ENCODE data around the gene MKI67. TPM values are rescaled to one million over a fixed set of nuclear protein-coding genes. Genes with fewer than 3 reads are reported as not detected.

MKI67 gene
- total and polyA plus RNA-seq, 4 donors: 0.03 to 4.2 (median 0.85) TPM

- intact Hi-C loops (cut with DNase I): no loop called here
These were observed 41.9 kb downstream of the MKI67 start for GRCh38 chr10:128084364-128084763.

GRCh38 chr10:128083191-128083895 lies 42.9 kb downstream of the MKI67 start:
- Histone ChIP-seq H3K9me3 (ENCODE audit: control insufficient read depth, low read length) (no peaks in the 10 kb centered on the region), H3K4me1 (ENCODE audit: control insufficient read depth in 1 of 2, insufficient read depth in 2 of 2, low read length in 2 of 2) (no peaks in the 10 kb centered on the region), H3K27ac (ENCODE audit: low read depth in 1 of 2, low read length in 2 of 2) (no peak overlapping the region), H3K27me3 (ENCODE audit: control insufficient read depth in 1 of 2, insufficient read depth in 2 of 2, low read length in 1 of 2) (no peaks in the 10 kb centered on the region), H3K36me3 (ENCODE audit: control insufficient read depth in 1 of 2, insufficient read depth in 2 of 2, low read length in 1 of 2) (peaks cover 1 to 2% of the 10 kb centered on the region in 2 donors), H3K4me3 (ENCODE audit: low read length in 2 of 2) (no peak overlapping the region)
- WGBS, 2 donors: 89 to 91% methylated on average over 15 of the region's 15 CpGs
- DNase-seq: no peak
- no peak for ATAC-seq (ENCODE audit: low FRiP score)
- intact Hi-C loops (cut with DNase I): no loop called here

More at GRCh38 chr10:128084364-128084763, 41.9 kb downstream of the MKI67 start:
- no peaks in the 10 kb centered on the region for H3K9me3 ChIP-seq (ENCODE audit: control insufficient read depth, low read length)
- H3K4me3 ChIP-seq (ENCODE audit: low read length in 2 of 2): no peak overlapping the region
- H3K27me3 ChIP-seq (ENCODE audit: control insufficient read depth in 1 of 2, insufficient read depth in 2 of 2, low read length in 1 of 2): no peaks in the 10 kb centered on the region
- peaks cover 1 to 2% of the 10 kb centered on the region in 2 donors for H3K36me3 ChIP-seq (ENCODE audit: control insufficient read depth in 1 of 2, insufficient read depth in 2 of 2, low read length in 1 of 2)
- no peak for DNase-seq
- no peak for ATAC-seq (ENCODE audit: low FRiP score)
- no peaks in the 10 kb centered on the region for H3K4me1 ChIP-seq (ENCODE audit: control insufficient read depth in 1 of 2, insufficient read depth in 2 of 2, low read length in 2 of 2)
- 92 to 94% methylated on average over 10 of the region's 10 CpGs for WGBS, 2 donors
- no peak overlapping the region for H3K27ac ChIP-seq (ENCODE audit: low read depth in 1 of 2, low read length in 2 of 2)

- Histone ChIP-seq H3K27me3 (ENCODE audit: control insufficient read depth in 1 of 2, insufficient read depth in 2 of 2, low read length in 1 of 2) (no peaks in the 10 kb centered on the region), H3K4me1 (ENCODE audit: control insufficient read depth in 1 of 2, insufficient read depth in 2 of 2, low read length in 2 of 2) (no peaks in the 10 kb centered on the region), H3K4me3 (ENCODE audit: low read length in 2 of 2) (no peak overlapping the region), H3K9me3 (ENCODE audit: control insufficient read depth, low read length) (no peaks in the 10 kb centered on the region), H3K36me3 (ENCODE audit: control insufficient read depth in 1 of 2, insufficient read depth in 2 of 2, low read length in 1 of 2) (peaks cover 1 to 2% of the 10 kb centered on the region in 2 donors), H3K27ac (ENCODE audit: low read depth in 1 of 2, low read length in 2 of 2) (no peak overlapping the region)
- WGBS, 2 donors: 23 to 30% methylated on average over 3 of the region's 3 CpGs
- intact Hi-C loops (cut with DNase I): no loop called here
- DNase-seq (no peak), ATAC-seq (ENCODE audit: low FRiP score) (no peak)
These were observed 44.5 kb downstream of the MKI67 start for GRCh38 chr10:128081720-128082119.

- intact Hi-C loops (cut with DNase I): no loop called here
- Histone ChIP-seq H3K4me3 (ENCODE audit: low read length in 2 of 2) (no peak overlapping the region), H3K27me3 (ENCODE audit: control insufficient read depth in 1 of 2, insufficient read depth in 2 of 2, low read length in 1 of 2) (no peaks in the 10 kb centered on the region), H3K36me3 (ENCODE audit: control insufficient read depth in 1 of 2, insufficient read depth in 2 of 2, low read length in 1 of 2) (peaks cover 1 to 2% of the 10 kb centered on the region in 2 donors), H3K27ac (ENCODE audit: low read depth in 1 of 2, low read length in 2 of 2) (no peak overlapping the region), H3K9me3 (ENCODE audit: control insufficient read depth, low read length) (no peaks in the 10 kb centered on the region), H3K4me1 (ENCODE audit: control insufficient read depth in 1 of 2, insufficient read depth in 2 of 2, low read length in 2 of 2) (no peaks in the 10 kb centered on the region)
- 80 to 85% methylated on average over 4 of the region's 4 CpGs for WGBS, 2 donors
- ATAC-seq (ENCODE audit: low FRiP score) (no peak), DNase-seq (no peak)
These were observed 45.0 kb downstream of the MKI67 start for GRCh38 chr10:128081222-128081621.

GRCh38 chr10:128080641-128081040 lies 45.6 kb downstream of the MKI67 start:
- Histone ChIP-seq H3K27ac (ENCODE audit: low read depth in 1 of 2, low read length in 2 of 2) (no peak overlapping the region), H3K4me1 (ENCODE audit: control insufficient read depth in 1 of 2, insufficient read depth in 2 of 2, low read length in 2 of 2) (no peaks in the 10 kb centered on the region), H3K36me3 (ENCODE audit: control insufficient read depth in 1 of 2, insufficient read depth in 2 of 2, low read length in 1 of 2) (peaks cover 1 to 2% of the 10 kb centered on the region in 2 donors), H3K27me3 (ENCODE audit: control insufficient read depth in 1 of 2, insufficient read depth in 2 of 2, low read length in 1 of 2) (no peaks in the 10 kb centered on the region), H3K4me3 (ENCODE audit: low read length in 2 of 2) (no peak overlapping the region), H3K9me3 (ENCODE audit: control insufficient read depth, low read length) (no peaks in the 10 kb centered on the region)
- intact Hi-C loops (cut with DNase I): no loop called here
- DNase-seq: no peak
- ATAC-seq (ENCODE audit: low FRiP score): no peak
- WGBS, 2 donors: 95 to 96% methylated on average over 8 of the region's 8 CpGs

- Histone ChIP-seq H3K4me3 (ENCODE audit: low read length in 2 of 2) (no peak overlapping the region), H3K4me1 (ENCODE audit: control insufficient read depth in 1 of 2, insufficient read depth in 2 of 2, low read length in 2 of 2) (no peaks in the 10 kb centered on the region), H3K27ac (ENCODE audit: low read depth in 1 of 2, low read length in 2 of 2) (no peak overlapping the region), H3K36me3 (ENCODE audit: control insufficient read depth in 1 of 2, insufficient read depth in 2 of 2, low read length in 1 of 2) (peaks cover 1 to 2% of the 10 kb centered on the region in 2 donors), H3K9me3 (ENCODE audit: control insufficient read depth, low read length) (no peaks in the 10 kb centered on the region), H3K27me3 (ENCODE audit: control insufficient read depth in 1 of 2, insufficient read depth in 2 of 2, low read length in 1 of 2) (no peaks in the 10 kb centered on the region)
- DNase-seq: no peak
- intact Hi-C loops (cut with DNase I): no loop called here
- ATAC-seq (ENCODE audit: low FRiP score): no peak
- 92 to 95% methylated on average over 13 of the region's 13 CpGs for WGBS, 2 donors
These were observed 46.0 kb downstream of the MKI67 start for GRCh38 chr10:128080231-128080630.

GRCh38 chr10:128078136-128078969 lies 47.9 kb downstream of the MKI67 start:
- intact Hi-C loops (cut with DNase I): no loop called here
- peak; percentile 19 for ATAC-seq (ENCODE audit: low FRiP score)
- 71 to 73% methylated on average over 17 of the region's 17 CpGs for WGBS, 2 donors
- no peaks in the 10 kb centered on the region for H3K9me3 ChIP-seq (ENCODE audit: control insufficient read depth, low read length)
- DNase-seq: peak in 1 of 2 donors; percentile 61
- H3K4me3 ChIP-seq (ENCODE audit: low read length in 2 of 2): no peak overlapping the region
- peaks cover 1 to 2% of the 10 kb centered on the region in 2 donors for H3K36me3 ChIP-seq (ENCODE audit: control insufficient read depth in 1 of 2, insufficient read depth in 2 of 2, low read length in 1 of 2)
- H3K4me1 ChIP-seq (ENCODE audit: control insufficient read depth in 1 of 2, insufficient read depth in 2 of 2, low read length in 2 of 2): no peaks in the 10 kb centered on the region
- no peak overlapping the region for H3K27ac ChIP-seq (ENCODE audit: low read depth in 1 of 2, low read length in 2 of 2)
- no peaks in the 10 kb centered on the region for H3K27me3 ChIP-seq (ENCODE audit: control insufficient read depth in 1 of 2, insufficient read depth in 2 of 2, low read length in 1 of 2)

- intact Hi-C loops (cut with DNase I): no loop called here
- H3K27ac ChIP-seq (ENCODE audit: low read depth in 1 of 2, low read length in 2 of 2): no peak overlapping the region
- WGBS, 2 donors: 85 to 91% methylated on average over 21 of the region's 21 CpGs
- H3K4me1 ChIP-seq (ENCODE audit: control insufficient read depth in 1 of 2, insufficient read depth in 2 of 2, low read length in 2 of 2): no peaks in the 10 kb centered on the region
- H3K4me3 ChIP-seq (ENCODE audit: low read length in 2 of 2): no peak overlapping the region
- DNase-seq: peak; percentile 9 to 57
- no peaks in the 10 kb centered on the region for H3K9me3 ChIP-seq (ENCODE audit: control insufficient read depth, low read length)
- ATAC-seq (ENCODE audit: low FRiP score): no peak
- no peaks in the 10 kb centered on the region for H3K27me3 ChIP-seq (ENCODE audit: control insufficient read depth in 1 of 2, insufficient read depth in 2 of 2, low read length in 1 of 2)
- H3K36me3 ChIP-seq (ENCODE audit: control insufficient read depth in 1 of 2, insufficient read depth in 2 of 2, low read length in 1 of 2): peaks cover 2 to 3% of the 10 kb centered on the region in 2 donors
These were observed 48.9 kb downstream of the MKI67 start for GRCh38 chr10:128077155-128077875.
